Activated CD8-positive, alpha-beta T cell treated with anti-CD3 and anti-CD28 coated beads for 36 hours (primary cell): ENCODE data around the gene NSD2. TPM values are rescaled to one million over a fixed set of nuclear protein-coding genes. Genes with fewer than 3 reads are reported as not detected.
A peak's percentile ranks its signal among the peaks of the same experiment; 100 is the strongest.

Experiments
- ATAC-seq: fragments of 200-7000 bp; cut with Tn5 transposase; one replicate; pipeline ENCODE4 v1.10.0; 2021; ENCODE audit warnings: mild to moderate bottlenecking, moderate library complexity
- CTCF ChIA-PET: fragments of 350-600 bp; sonication (Branson Sonifier 250); formaldehyde crosslinking; loops from one replicate; lab custom pipeline; 2021; ENCODE audit warnings: antibody characterized with exemption; lab: Charles Lee
- POLR2A ChIA-PET: fragments of 350-600 bp; sonication (Branson Sonifier 250); formaldehyde crosslinking; loops from one replicate; lab custom pipeline; 2021; ENCODE audit warnings: antibody characterized with exemption; lab: Charles Lee
- DNase-seq: peaks from one replicate; pipeline ENCODE4 v3.0.0-alpha.2; 2020
- H3K27ac Mint-ChIP-seq: one replicate; pipeline ENCODE4 v1.8.0; 2021; ENCODE audit warnings: mild to moderate bottlenecking, mixed read lengths
- H3K27me3 Mint-ChIP-seq: one replicate; pipeline ENCODE4 v1.8.0; 2021; ENCODE audit warnings: mixed read lengths
- H3K36me3 Mint-ChIP-seq: one replicate; pipeline ENCODE4 v1.8.0; 2021; ENCODE audit warnings: low read depth, mixed read lengths
- H3K4me1 Mint-ChIP-seq: one replicate; pipeline ENCODE4 v1.8.0; 2021; ENCODE audit warnings: low read depth, mixed read lengths
- H3K4me3 Mint-ChIP-seq: one replicate; pipeline ENCODE4 v1.8.0; 2021; ENCODE audit warnings: mild to moderate bottlenecking, moderate library complexity, mixed read lengths
- H3K9me3 Mint-ChIP-seq: one replicate; pipeline ENCODE4 v1.8.0; 2021; ENCODE audit warnings: mixed read lengths
- CTCF ChIP-seq: fragments of 200-600 bp; IDR thresholded peaks from one replicate; pipeline ENCODE4 v1.8.0; 2022; ENCODE audit warnings: antibody characterized with exemption, mild to moderate bottlenecking
- intact Hi-C: fragments of 100-400 bp; cut with micrococcal nuclease; formaldehyde crosslinking; loops from one replicate; pipeline ENCODE4 v1.10.0; 2022
- total RNA-seq, 2 experiments: library from RNA; stranded (reverse); gene quantifications; one replicate each; pipeline ENCODE4 v1.2.3, GENCODE V29; 2021

NSD2 gene
- total RNA-seq, 2 experiments from 2014 or later: 219 TPM

GRCh38 chr4:1979477-1980196 lies 108.4 kb downstream of the NSD2 start:
- CTCF ChIA-PET: no interaction called here
- ATAC-seq (no peak), DNase-seq (no peak)
- Mint-ChIP-seq H3K27me3 (no peaks in the 10 kb centered on the region), H3K27ac (peak overlapping the region; percentile 45), H3K4me3 (no peak overlapping the region), H3K4me1 (no peaks in the 10 kb centered on the region), H3K36me3 (peaks cover 46% of the 10 kb centered on the region), H3K9me3 (no peaks in the 10 kb centered on the region)
- POLR2A ChIA-PET: interaction anchor here (1.4 kb wide), 1 partner anchor 30 kb away, joined by 3 read pairs; the partner anchor contains the start of gene NELFA
- TF ChIP-seq CTCF: no peak
- intact Hi-C loops: no loop called here

GRCh38 chr4:1980561-1981041 lies 109.4 kb downstream of the NSD2 start:
- Mint-ChIP-seq H3K36me3 (peaks cover 38% of the 10 kb centered on the region), H3K27me3 (no peaks in the 10 kb centered on the region), H3K4me3 (no peak overlapping the region), H3K4me1 (no peaks in the 10 kb centered on the region), H3K27ac (no peak overlapping the region), H3K9me3 (no peaks in the 10 kb centered on the region)
- POLR2A ChIA-PET: no interaction called here
- DNase-seq: no peak
- TF ChIP-seq CTCF: no peak
- no peak for ATAC-seq
- CTCF ChIA-PET: no interaction called here
- intact Hi-C loops: no loop called here

GRCh38 chr4:1981251-1982058 lies 110.3 kb downstream of the NSD2 start:
- POLR2A ChIA-PET: interaction anchor here (1.7 kb wide), 1 partner anchor 28 kb away, joined by 5 read pairs; the partner anchor contains the start of gene NELFA
- Mint-ChIP-seq H3K27me3 (no peaks in the 10 kb centered on the region), H3K27ac (no peak overlapping the region), H3K9me3 (no peaks in the 10 kb centered on the region), H3K4me3 (no peak overlapping the region), H3K36me3 (peaks cover 29% of the 10 kb centered on the region), H3K4me1 (no peaks in the 10 kb centered on the region)
- intact Hi-C loops: no loop called here
- DNase-seq: peak; percentile 32
- CTCF ChIA-PET: no interaction called here
- TF ChIP-seq CTCF: no peak
- no peak for ATAC-seq

DNA sequence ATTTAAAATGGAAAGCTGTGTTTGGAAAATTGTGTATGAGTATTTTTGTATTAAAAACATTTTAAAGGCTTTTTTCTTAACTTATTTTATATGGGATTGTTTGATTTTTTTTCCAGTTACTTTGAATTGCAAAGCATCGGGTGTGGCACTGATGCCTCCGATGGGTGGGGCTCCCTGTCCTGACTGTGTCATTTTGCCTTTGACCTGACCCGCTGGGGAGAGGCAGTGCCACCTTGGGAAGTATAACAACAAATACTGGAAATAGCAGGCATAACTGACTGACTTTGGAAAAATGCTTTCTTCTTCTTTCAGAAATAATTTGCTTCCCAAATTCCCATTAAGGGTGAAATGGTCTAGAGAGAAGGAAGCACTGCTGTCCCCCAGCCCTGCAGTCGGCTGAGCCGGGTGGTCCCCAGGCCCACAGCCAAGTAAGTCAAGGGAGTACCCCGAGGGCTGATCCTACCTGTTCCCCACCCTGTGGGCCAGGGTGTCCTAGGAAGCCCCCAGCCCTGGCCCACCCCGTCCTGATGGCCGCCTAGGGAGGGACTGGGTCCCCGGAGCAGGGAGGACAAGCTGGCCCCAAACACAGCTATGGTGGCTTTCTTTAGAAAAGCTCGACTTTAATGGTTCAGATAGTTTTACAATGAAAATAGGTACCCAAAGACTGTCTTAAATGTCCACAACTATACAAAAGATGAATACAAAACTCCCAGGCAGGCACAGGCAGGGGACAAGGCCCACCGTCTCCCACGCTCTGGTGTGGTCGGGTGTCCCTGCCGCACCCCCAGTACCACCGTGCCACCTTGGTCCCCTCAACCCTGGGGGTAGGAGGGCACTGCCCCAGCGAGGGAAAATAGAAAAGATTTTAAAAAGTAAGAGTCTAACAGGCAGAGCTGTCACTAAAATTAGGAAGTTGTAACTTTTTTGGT lies 111.2 kb downstream of the NSD2 start:
- no peaks in the 10 kb centered on the region for H3K27me3 Mint-ChIP-seq
- intact Hi-C loops: no loop called here
- H3K27ac Mint-ChIP-seq: no peak overlapping the region
- ChIA-PET POLR2A (interaction anchor here (0.6 to 1.7 kb wide), 2 partner anchors 13 to 27 kb away, joined by 3 to 5 read pairs; partner anchors contain the start of gene NELFA), CTCF (no interaction called here)
- ATAC-seq (no peak), DNase-seq (no peak)
- TF ChIP-seq CTCF: no peak
- no peak overlapping the region for H3K4me3 Mint-ChIP-seq
- no peaks in the 10 kb centered on the region for H3K9me3 Mint-ChIP-seq
- peaks cover 27% of the 10 kb centered on the region for H3K36me3 Mint-ChIP-seq
- no peaks in the 10 kb centered on the region for H3K4me1 Mint-ChIP-seq
